Measurements from ENCODE around the gene LEMD3. TPM values are rescaled to one million over a fixed set of nuclear protein-coding genes. Genes with fewer than 3 reads are reported as not detected.

The LEMD3 gene
- total and polyA plus RNA-seq, 2 experiments from 2014 or later = 15.4 to 56.7 TPM

DNA sequence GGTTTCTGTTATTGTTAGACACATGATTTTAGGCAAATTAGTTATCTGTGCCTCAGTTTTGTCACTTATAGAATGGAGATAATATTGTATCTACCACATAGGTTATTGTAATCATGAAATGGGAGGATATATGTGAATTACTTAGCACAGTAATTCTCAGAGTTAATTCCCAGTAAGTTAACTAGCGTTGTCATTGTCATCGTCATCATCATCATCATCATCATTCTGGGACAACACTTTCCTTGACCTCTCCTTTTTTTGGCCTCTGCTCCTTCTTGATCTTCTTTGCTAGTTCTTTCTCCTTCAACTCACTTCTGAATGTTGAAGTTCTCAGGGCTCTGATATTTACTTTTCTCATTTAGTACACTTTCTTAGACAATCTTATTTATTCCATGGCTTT lies 122.9 kb downstream of the LEMD3 start (continued):
- TF ChIP-seq, protein P1, sequence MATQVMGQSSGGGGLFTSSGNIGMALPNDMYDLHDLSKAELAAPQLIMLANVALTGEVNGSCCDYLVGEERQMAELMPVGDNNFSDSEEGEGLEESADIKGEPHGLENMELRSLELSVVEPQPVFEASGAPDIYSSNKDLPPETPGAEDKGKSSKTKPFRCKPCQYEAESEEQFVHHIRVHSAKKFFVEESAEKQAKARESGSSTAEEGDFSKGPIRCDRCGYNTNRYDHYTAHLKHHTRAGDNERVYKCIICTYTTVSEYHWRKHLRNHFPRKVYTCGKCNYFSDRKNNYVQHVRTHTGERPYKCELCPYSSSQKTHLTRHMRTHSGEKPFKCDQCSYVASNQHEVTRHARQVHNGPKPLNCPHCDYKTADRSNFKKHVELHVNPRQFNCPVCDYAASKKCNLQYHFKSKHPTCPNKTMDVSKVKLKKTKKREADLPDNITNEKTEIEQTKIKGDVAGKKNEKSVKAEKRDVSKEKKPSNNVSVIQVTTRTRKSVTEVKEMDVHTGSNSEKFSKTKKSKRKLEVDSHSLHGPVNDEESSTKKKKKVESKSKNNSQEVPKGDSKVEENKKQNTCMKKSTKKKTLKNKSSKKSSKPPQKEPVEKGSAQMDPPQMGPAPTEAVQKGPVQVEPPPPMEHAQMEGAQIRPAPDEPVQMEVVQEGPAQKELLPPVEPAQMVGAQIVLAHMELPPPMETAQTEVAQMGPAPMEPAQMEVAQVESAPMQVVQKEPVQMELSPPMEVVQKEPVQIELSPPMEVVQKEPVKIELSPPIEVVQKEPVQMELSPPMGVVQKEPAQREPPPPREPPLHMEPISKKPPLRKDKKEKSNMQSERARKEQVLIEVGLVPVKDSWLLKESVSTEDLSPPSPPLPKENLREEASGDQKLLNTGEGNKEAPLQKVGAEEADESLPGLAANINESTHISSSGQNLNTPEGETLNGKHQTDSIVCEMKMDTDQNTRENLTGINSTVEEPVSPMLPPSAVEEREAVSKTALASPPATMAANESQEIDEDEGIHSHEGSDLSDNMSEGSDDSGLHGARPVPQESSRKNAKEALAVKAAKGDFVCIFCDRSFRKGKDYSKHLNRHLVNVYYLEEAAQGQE (IDR thresholded peaks at IDR 0.05; ENCODE audit: unreplicated experiment) = no peak
- no peak for TF ChIP-seq ZNF331 (CRISPR knock-in tag; IDR thresholded peaks at IDR 0.05; ENCODE audit: low read depth)
- TF ChIP-seq, protein P2, sequence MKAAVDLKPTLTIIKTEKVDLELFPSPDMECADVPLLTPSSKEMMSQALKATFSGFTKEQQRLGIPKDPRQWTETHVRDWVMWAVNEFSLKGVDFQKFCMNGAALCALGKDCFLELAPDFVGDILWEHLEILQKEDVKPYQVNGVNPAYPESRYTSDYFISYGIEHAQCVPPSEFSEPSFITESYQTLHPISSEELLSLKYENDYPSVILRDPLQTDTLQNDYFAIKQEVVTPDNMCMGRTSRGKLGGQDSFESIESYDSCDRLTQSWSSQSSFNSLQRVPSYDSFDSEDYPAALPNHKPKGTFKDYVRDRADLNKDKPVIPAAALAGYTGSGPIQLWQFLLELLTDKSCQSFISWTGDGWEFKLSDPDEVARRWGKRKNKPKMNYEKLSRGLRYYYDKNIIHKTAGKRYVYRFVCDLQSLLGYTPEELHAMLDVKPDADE (IDR thresholded peaks at IDR 0.05) = no peak
- no peak for TF ChIP-seq NANOG (IDR thresholded peaks at IDR 0.05; ENCODE audit: borderline replicate concordance)
- no peak for TF ChIP-seq POLR2AphosphoS5 (IDR thresholded peaks at IDR 0.05; ENCODE audit: low read depth)

DNA sequence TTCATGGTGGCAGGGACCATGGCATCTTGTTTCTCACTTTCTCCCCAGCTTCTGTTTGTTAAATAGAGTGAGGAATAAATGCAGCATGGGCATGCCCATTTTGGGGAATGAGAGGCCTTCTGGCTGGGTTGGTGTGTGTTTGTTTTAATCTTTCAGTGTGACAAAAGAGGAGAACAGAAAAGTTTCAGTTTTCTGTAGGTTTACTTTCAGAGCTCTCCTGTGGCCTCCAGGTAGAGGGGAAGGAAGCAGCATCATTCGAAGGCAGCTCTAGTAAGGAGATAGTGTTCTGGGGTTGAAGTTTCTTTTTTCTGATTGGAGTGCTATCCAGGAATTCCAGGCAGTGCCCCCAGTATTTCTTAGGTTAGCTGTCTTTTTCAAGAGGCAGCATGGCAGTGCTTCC lies 124.4 kb downstream of the LEMD3 start:
- Histone ChIP-seq H3K4me3 (no peak overlapping the region), H3K27me3 (ENCODE audit: insufficient read depth) (no peaks in the 10 kb centered on the region), H3K79me2 (replicated peaks; ENCODE audit: insufficient read depth) (no peaks in the 10 kb centered on the region), H2AFZ (no peak overlapping the region), H3K4me2 (no peak overlapping the region), H3K36me3 (ENCODE audit: insufficient read depth) (no peaks in the 10 kb centered on the region), H3K9me2 (ENCODE audit: insufficient read depth) (no peaks in the 10 kb centered on the region), H3K4me1 (ENCODE audit: insufficient read depth) (no peaks in the 10 kb centered on the region), H3F3A (replicated peaks; ENCODE audit: low read depth) (no peaks in the 10 kb centered on the region), H3K27ac (ENCODE audit: low read depth) (no peak overlapping the region), H4K20me1 (replicated peaks; ENCODE audit: insufficient read depth) (no peaks in the 10 kb centered on the region)
- DNase-seq (ENCODE audit: low spot score) (no peak), ATAC-seq (no peak)
- H3K27me3 Mint-ChIP-seq (ENCODE audit: insufficient read depth, low read depth, poor library complexity) = no peaks in the 10 kb centered on the region
- no peaks in the 10 kb centered on the region for H3K4me1 Mint-ChIP-seq
- H3K4me3 Mint-ChIP-seq = no peak overlapping the region
- no peaks in the 10 kb centered on the region; the same call in 2 of the 3 replicates for H3K9me3 Mint-ChIP-seq
- H3K27ac Mint-ChIP-seq = no peak overlapping the region
- H3K36me3 Mint-ChIP-seq (ENCODE audit: low read depth) = no peaks in the 10 kb centered on the region
- TF ChIP-seq ZNF114 (CRISPR knock-in tag; IDR thresholded peaks at IDR 0.05) (no peak), STAT1 (IDR thresholded peaks at IDR 0.05; ENCODE audit: unreplicated experiment) (no peak), POLR2AphosphoS5 (IDR thresholded peaks at IDR 0.05; ENCODE audit: low read depth) (no peak), EZH2phosphoT487 (IDR thresholded peaks at IDR 0.05; ENCODE audit: unreplicated experiment) (no peak), ZNF331 (CRISPR knock-in tag; IDR thresholded peaks at IDR 0.05; ENCODE audit: low read depth) (no peak), NANOG (IDR thresholded peaks at IDR 0.05; ENCODE audit: borderline replicate concordance) (no peak), JUNB (IDR thresholded peaks at IDR 0.05; ENCODE audit: unreplicated experiment) (no peak)
- TF ChIP-seq, protein P2 (IDR thresholded peaks at IDR 0.05) = no peak
- TF ChIP-seq, protein P3, sequence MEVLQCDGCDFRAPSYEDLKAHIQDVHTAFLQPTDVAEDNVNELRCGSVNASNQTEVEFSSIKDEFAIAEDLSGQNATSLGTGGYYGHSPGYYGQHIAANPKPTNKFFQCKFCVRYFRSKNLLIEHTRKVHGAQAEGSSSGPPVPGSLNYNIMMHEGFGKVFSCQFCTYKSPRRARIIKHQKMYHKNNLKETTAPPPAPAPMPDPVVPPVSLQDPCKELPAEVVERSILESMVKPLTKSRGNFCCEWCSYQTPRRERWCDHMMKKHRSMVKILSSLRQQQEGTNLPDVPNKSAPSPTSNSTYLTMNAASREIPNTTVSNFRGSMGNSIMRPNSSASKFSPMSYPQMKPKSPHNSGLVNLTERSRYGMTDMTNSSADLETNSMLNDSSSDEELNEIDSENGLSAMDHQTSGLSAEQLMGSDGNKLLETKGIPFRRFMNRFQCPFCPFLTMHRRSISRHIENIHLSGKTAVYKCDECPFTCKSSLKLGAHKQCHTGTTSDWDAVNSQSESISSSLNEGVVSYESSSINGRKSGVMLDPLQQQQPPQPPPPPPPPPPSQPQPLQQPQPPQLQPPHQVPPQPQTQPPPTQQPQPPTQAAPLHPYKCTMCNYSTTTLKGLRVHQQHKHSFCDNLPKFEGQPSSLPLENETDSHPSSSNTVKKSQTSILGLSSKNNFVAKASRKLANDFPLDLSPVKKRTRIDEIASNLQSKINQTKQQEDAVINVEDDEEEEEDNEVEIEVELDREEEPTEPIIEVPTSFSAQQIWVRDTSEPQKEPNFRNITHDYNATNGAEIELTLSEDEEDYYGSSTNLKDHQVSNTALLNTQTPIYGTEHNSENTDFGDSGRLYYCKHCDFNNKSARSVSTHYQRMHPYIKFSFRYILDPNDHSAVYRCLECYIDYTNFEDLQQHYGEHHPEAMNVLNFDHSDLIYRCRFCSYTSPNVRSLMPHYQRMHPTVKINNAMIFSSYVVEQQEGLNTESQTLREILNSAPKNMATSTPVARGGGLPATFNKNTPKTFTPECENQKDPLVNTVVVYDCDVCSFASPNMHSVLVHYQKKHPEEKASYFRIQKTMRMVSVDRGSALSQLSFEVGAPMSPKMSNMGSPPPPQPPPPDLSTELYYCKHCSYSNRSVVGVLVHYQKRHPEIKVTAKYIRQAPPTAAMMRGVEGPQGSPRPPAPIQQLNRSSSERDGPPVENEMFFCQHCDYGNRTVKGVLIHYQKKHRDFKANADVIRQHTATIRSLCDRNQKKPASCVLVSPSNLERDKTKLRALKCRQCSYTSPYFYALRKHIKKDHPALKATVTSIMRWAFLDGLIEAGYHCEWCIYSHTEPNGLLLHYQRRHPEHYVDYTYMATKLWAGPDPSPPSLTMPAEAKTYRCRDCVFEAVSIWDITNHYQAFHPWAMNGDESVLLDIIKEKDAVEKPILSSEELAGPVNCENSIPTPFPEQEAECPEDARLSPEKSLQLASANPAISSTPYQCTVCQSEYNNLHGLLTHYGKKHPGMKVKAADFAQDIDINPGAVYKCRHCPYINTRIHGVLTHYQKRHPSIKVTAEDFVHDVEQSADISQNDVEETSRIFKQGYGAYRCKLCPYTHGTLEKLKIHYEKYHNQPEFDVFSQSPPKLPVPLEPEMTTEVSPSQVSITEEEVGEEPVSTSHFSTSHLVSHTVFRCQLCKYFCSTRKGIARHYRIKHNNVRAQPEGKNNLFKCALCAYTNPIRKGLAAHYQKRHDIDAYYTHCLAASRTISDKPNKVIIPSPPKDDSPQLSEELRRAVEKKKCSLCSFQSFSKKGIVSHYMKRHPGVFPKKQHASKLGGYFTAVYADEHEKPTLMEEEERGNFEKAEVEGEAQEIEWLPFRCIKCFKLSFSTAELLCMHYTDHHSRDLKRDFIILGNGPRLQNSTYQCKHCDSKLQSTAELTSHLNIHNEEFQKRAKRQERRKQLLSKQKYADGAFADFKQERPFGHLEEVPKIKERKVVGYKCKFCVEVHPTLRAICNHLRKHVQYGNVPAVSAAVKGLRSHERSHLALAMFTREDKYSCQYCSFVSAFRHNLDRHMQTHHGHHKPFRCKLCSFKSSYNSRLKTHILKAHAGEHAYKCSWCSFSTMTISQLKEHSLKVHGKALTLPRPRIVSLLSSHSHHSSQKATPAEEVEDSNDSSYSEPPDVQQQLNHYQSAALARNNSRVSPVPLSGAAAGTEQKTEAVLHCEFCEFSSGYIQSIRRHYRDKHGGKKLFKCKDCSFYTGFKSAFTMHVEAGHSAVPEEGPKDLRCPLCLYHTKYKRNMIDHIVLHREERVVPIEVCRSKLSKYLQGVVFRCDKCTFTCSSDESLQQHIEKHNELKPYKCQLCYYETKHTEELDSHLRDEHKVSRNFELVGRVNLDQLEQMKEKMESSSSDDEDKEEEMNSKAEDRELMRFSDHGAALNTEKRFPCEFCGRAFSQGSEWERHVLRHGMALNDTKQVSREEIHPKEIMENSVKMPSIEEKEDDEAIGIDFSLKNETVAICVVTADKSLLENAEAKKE (CRISPR knock-in tag; IDR thresholded peaks at IDR 0.05) = no peak
- TF ChIP-seq, protein P4, sequence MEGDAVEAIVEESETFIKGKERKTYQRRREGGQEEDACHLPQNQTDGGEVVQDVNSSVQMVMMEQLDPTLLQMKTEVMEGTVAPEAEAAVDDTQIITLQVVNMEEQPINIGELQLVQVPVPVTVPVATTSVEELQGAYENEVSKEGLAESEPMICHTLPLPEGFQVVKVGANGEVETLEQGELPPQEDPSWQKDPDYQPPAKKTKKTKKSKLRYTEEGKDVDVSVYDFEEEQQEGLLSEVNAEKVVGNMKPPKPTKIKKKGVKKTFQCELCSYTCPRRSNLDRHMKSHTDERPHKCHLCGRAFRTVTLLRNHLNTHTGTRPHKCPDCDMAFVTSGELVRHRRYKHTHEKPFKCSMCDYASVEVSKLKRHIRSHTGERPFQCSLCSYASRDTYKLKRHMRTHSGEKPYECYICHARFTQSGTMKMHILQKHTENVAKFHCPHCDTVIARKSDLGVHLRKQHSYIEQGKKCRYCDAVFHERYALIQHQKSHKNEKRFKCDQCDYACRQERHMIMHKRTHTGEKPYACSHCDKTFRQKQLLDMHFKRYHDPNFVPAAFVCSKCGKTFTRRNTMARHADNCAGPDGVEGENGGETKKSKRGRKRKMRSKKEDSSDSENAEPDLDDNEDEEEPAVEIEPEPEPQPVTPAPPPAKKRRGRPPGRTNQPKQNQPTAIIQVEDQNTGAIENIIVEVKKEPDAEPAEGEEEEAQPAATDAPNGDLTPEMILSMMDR (conservative IDR thresholded peaks at IDR 0.05; ENCODE audit: low read depth in 2 of 2) = no peak
